A673 (cell line): ENCODE measurements around the gene TFDP1. TPM values are rescaled to one million over a fixed set of nuclear protein-coding genes. Genes with fewer than 3 reads are reported as not detected.

Experiments
- BruUV-seq: library from RNA; stranded (reverse); fragments of 400-500 nt; replicated peaks from 2 replicates; lab custom pipeline; 2021; lab: Mats Ljungman, UMichigan
- CTCF ChIA-PET: fragments of 300-600 bp; sonication (Branson Sonifier 250); formaldehyde crosslinking; loops from one replicate; lab custom pipeline; 2022; ENCODE audit warnings: antibody characterized with exemption; lab: Charles Lee
- POLR2A ChIA-PET: fragments of 300-600 bp; sonication (Branson Sonifier 250); formaldehyde crosslinking; loops from one replicate; lab custom pipeline; 2022; ENCODE audit warnings: antibody characterized with exemption; ENCODE audit not compliant: low non-redundant PET; lab: Charles Lee
- DNase-seq: peaks from one replicate; pipeline ENCODE4 v3.0.0-alpha.2; 2015; ENCODE audit warnings: low spot score
- H3K27ac ChIP-seq: fragments of 200-600 bp; sonication (generic); 2 replicates; pipeline ENCODE4 v1.5.1; 2016; ENCODE audit warnings: mixed run types, low read depth, mild to moderate bottlenecking, mixed read lengths, antibody characterized with exemption, low read length; ENCODE audit not compliant: poor library complexity, severe bottlenecking
- H3K27me3 ChIP-seq: fragments of 200-600 bp; sonication (generic); replicated peaks from 2 replicates; pipeline ENCODE4 v1.6.1; 2017; ENCODE audit warnings: mixed run types, low read depth, mild to moderate bottlenecking, mixed read lengths, antibody characterized with exemption, low read length; ENCODE audit not compliant: insufficient read depth, poor library complexity
- H3K36me3 ChIP-seq: fragments of 200-600 bp; sonication (generic); 2 replicates; pipeline ENCODE4 v1.6.1; 2016; ENCODE audit warnings: mixed run types, mild to moderate bottlenecking, mixed read lengths, antibody characterized with exemption, low read length; ENCODE audit not compliant: insufficient read depth, poor library complexity, severe bottlenecking
- H3K4me1 ChIP-seq: fragments of 200-600 bp; sonication (generic); 2 replicates; pipeline ENCODE4 v1.6.1; 2017; ENCODE audit warnings: mixed run types, mild to moderate bottlenecking, mixed read lengths, antibody characterized with exemption, low read length; ENCODE audit not compliant: insufficient read depth, poor library complexity, severe bottlenecking
- H3K4me3 ChIP-seq: fragments of 200-600 bp; sonication (generic); 2 replicates; pipeline ENCODE4 v1.5.1; 2016; ENCODE audit warnings: low read depth, mixed run types, mild to moderate bottlenecking, mixed read lengths, low read length; ENCODE audit not compliant: poor library complexity, severe bottlenecking
- H3K9me3 ChIP-seq: fragments of 200-600 bp; sonication (generic); 2 replicates; pipeline ENCODE4 v1.6.1; 2016; ENCODE audit warnings: mixed run types, low read depth, mild to moderate bottlenecking, mixed read lengths, antibody characterized with exemption, low read length; ENCODE audit not compliant: poor library complexity, severe bottlenecking
- EZH2 ChIP-seq: fragments of 200-600 bp; sonication (generic); IDR thresholded peaks from 2 replicates; pipeline ENCODE4 v1.6.1; 2017; ENCODE audit warnings: borderline replicate concordance, low read depth, mild to moderate bottlenecking, mixed read lengths, antibody characterized with exemption, low read length; ENCODE audit not compliant: poor library complexity, severe bottlenecking
- intact Hi-C: fragments of 100-400 bp; cut with micrococcal nuclease; formaldehyde crosslinking; loops from one replicate; pipeline ENCODE4 v1.10.0; 2022; ENCODE audit not compliant: unreplicated experiment
- total RNA-seq: library from RNA; stranded (reverse); gene quantifications from 2 replicates; pipeline ENCODE4 v1.2.3, GENCODE V29; 2021
- TF ChIP-seq, protein P1 (sequence below): fragments of 300-800, 200-600 bp; sonication (generic); conservative IDR thresholded peaks from 2 replicates; pipeline ENCODE4 v1.5.1; 2017; ENCODE audit warnings: low read depth, mild to moderate bottlenecking, antibody characterized with exemption, low read length, moderate library complexity, mixed read lengths

The TFDP1 gene
- total RNA-seq, 1 experiment from 2014 or later = 153 TPM

DNA sequence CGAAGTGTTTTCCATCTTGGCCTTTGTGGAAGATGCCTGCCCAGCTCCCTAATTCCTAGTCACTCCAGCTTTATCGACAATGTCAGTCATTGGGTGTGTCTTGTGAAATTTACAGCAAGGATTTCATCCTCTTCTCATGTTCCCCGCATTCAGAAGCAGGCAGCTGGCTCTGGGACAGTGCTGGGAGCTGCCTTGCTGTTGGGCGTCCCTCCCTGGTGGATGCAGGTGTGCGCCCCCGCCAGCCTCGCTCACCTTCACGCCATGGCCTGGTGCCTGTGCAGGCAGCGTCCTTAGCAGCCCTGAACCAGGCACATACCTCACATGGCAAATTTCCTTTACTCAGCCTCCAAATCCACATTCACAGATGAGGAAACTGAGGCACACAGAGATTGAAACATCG lies 39.7 kb upstream of the TFDP1 start:
- no peak overlapping the region for H3K27ac ChIP-seq
- no peak for TF ChIP-seq EZH2
- TF ChIP-seq, protein P1, sequence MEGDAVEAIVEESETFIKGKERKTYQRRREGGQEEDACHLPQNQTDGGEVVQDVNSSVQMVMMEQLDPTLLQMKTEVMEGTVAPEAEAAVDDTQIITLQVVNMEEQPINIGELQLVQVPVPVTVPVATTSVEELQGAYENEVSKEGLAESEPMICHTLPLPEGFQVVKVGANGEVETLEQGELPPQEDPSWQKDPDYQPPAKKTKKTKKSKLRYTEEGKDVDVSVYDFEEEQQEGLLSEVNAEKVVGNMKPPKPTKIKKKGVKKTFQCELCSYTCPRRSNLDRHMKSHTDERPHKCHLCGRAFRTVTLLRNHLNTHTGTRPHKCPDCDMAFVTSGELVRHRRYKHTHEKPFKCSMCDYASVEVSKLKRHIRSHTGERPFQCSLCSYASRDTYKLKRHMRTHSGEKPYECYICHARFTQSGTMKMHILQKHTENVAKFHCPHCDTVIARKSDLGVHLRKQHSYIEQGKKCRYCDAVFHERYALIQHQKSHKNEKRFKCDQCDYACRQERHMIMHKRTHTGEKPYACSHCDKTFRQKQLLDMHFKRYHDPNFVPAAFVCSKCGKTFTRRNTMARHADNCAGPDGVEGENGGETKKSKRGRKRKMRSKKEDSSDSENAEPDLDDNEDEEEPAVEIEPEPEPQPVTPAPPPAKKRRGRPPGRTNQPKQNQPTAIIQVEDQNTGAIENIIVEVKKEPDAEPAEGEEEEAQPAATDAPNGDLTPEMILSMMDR = no peak
- H3K9me3 ChIP-seq = no peaks in the 10 kb centered on the region
- H3K4me3 ChIP-seq = no peak overlapping the region
- peaks cover 6% of the 10 kb centered on the region for H3K4me1 ChIP-seq
- BruUV-seq = no TSS peak
- intact Hi-C loops = no loop called here
- H3K36me3 ChIP-seq = no peaks in the 10 kb centered on the region
- ChIA-PET POLR2A (no interaction called here), CTCF (no interaction called here)
- H3K27me3 ChIP-seq = no peaks in the 10 kb centered on the region
- DNase-seq = no peak

DNA sequence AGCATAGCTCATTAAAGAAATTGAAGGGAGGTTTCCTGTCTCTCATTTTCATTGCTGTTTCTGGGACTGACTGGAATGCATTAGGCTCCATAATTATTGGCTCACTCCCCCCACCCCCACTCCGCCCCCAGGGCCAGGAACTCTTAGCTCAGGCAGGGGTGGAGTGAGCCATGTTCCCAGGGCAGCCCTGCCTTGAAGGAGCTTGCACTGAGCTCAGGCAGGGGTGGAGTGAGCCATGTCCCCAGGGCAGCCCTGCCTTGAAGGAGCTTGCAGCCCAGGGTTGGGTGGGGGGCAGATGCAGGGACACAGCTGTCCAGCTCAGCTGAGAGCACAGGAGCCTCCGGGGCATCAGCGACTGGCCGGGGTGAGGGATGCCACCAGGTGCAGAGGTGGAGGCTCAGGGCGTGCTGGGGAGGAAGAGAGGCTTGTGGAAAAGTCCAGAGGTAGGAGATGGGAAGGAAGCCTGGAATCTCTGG lies 39.1 kb upstream of the TFDP1 start:
- H3K27me3 ChIP-seq = no peaks in the 10 kb centered on the region
- H3K4me3 ChIP-seq = no peak overlapping the region
- no peak for TF ChIP-seq EZH2
- TF ChIP-seq, protein P1 = no peak
- H3K4me1 ChIP-seq = peaks cover 6% of the 10 kb centered on the region
- H3K9me3 ChIP-seq = no peaks in the 10 kb centered on the region
- H3K36me3 ChIP-seq = no peaks in the 10 kb centered on the region
- ChIA-PET CTCF (no interaction called here), POLR2A (no interaction called here)
- BruUV-seq = no TSS peak
- intact Hi-C loops = no loop called here
- peak; percentile 75 for DNase-seq
- no peak overlapping the region for H3K27ac ChIP-seq

DNA sequence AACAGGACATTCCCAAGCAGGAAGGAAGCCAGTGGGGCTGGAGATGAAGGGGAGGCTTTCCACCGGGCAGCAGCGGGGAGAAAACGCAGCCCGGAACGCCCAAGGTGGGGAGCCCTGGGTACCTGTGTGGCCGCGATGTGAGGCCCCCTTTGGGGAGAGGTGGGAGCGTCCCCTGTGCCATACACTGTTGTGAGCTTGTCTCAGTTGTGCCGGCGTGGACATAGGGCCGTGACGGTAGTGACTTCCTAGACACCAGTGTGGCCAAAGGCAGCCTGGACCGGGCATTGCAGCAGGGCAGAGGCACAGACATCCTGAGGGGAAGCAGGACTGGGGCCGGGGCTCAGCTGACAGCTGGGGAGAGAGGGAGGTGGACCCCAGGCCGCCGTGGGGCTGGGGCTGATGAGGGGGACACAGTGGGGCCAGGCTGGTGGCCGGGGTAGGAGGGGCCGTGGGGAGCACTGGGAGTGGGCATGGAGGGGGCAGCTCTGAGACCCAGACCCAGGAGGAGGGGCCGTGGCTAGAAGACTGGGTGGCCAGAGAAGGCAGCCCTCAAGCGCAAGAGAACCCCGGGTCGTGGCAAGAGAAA lies 38.5 kb upstream of the TFDP1 start:
- H3K27ac ChIP-seq = no peak overlapping the region
- intact Hi-C loops = no loop called here
- peaks cover 1% of the 10 kb centered on the region for H3K36me3 ChIP-seq
- no peak for DNase-seq
- peaks cover 6% of the 10 kb centered on the region for H3K4me1 ChIP-seq
- no peaks in the 10 kb centered on the region for H3K9me3 ChIP-seq
- CTCF ChIA-PET = no interaction called here
- no peak overlapping the region for H3K4me3 ChIP-seq
- H3K27me3 ChIP-seq = no peaks in the 10 kb centered on the region
- BruUV-seq = no TSS peak
- no peak for TF ChIP-seq EZH2
- TF ChIP-seq, protein P1 = no peak
- POLR2A ChIA-PET = no interaction called here
